Hindlimb muscle (tissue), 1 donor: ENCODE data around the gene VPS13C. TPM values are rescaled to one million over a fixed set of nuclear protein-coding genes. Genes with fewer than 3 reads are reported as not detected.

Source experiments
- DNase-seq: peaks from one replicate; pipeline ENCODE4 v3.0.0-alpha.2; 2013
- polyA plus RNA-seq: library from polyadenylated mRNA; unstranded; fragments of 120-200 nt; gene quantifications from one replicate; pipeline ENCODE4 v1.2.1, GENCODE V29; 2013; ENCODE audit not compliant: insufficient read length

Gene VPS13C
- polyA plus RNA-seq, 1 donor = 28.7 TPM

- no peak for DNase-seq
These were observed 130.8 kb downstream of the VPS13C start for GRCh38 chr15:61929452-61929851.

- no peak for DNase-seq
These were observed 137.1 kb downstream of the VPS13C start for GRCh38 chr15:61923173-61923572.

GRCh38 chr15:61921093-61921492 is 139.2 kb downstream of the VPS13C start:
- DNase-seq = no peak

GRCh38 chr15:61917457-61917856 is 142.8 kb downstream of the VPS13C start:
- no peak for DNase-seq

GRCh38 chr15:61916104-61916503 is 144.1 kb downstream of the VPS13C start:
- DNase-seq = no peak

- DNase-seq = no peak
These were observed 144.6 kb downstream of the VPS13C start for GRCh38 chr15:61915640-61916039.

- no peak for DNase-seq
These were observed 149.3 kb downstream of the VPS13C start for GRCh38 chr15:61910839-61911369.

GRCh38 chr15:61908241-61908640 is 152.0 kb downstream of the VPS13C start:
- DNase-seq = no peak

- DNase-seq = no peak
These were observed 152.5 kb downstream of the VPS13C start for GRCh38 chr15:61907753-61908086.

GRCh38 chr15:61906961-61907752 is 153.1 kb downstream of the VPS13C start:
- no peak for DNase-seq

GRCh38 chr15:61893146-61893545 is 167.1 kb downstream of the VPS13C start:
- no peak for DNase-seq

- no peak for DNase-seq
These were observed 168.1 kb downstream of the VPS13C start for GRCh38 chr15:61892140-61892539.

GRCh38 chr15:61890106-61890505 is 170.1 kb downstream of the VPS13C start:
- DNase-seq = no peak

GRCh38 chr15:61889706-61890105 is 170.5 kb downstream of the VPS13C start:
- no peak for DNase-seq

GRCh38 chr15:61888074-61888780 is 172.0 kb downstream of the VPS13C start:
- no peak for DNase-seq

GRCh38 chr15:61880084-61880483 is 180.2 kb downstream of the VPS13C start:
- no peak for DNase-seq

GRCh38 chr15:61879219-61879618 is 181.0 kb downstream of the VPS13C start:
- no peak for DNase-seq

- no peak for DNase-seq
These were observed 188.2 kb downstream of the VPS13C start for GRCh38 chr15:61871926-61872522.

- DNase-seq = no peak
These were observed 190.6 kb downstream of the VPS13C start for GRCh38 chr15:61869656-61870055.

- no peak for DNase-seq
These were observed 198.3 kb downstream of the VPS13C start for GRCh38 chr15:61861962-61862361.

- DNase-seq = no peak
These were observed 202.9 kb downstream of the VPS13C start for GRCh38 chr15:61857169-61857829.

GRCh38 chr15:61856295-61856694 is 204.0 kb downstream of the VPS13C start:
- DNase-seq = no peak

GRCh38 chr15:61853195-61853594 is 207.1 kb downstream of the VPS13C start:
- no peak for DNase-seq
